Bone marrow (tissue), 2 donors: Measurements from ENCODE around the gene GARIN5B.

Experiments
- DNase-seq, 2 donors: peaks; one replicate each; lab custom pipeline; 2025; lab: John Stamatoyannopoulos, UW

The GARIN5B gene

DNA sequence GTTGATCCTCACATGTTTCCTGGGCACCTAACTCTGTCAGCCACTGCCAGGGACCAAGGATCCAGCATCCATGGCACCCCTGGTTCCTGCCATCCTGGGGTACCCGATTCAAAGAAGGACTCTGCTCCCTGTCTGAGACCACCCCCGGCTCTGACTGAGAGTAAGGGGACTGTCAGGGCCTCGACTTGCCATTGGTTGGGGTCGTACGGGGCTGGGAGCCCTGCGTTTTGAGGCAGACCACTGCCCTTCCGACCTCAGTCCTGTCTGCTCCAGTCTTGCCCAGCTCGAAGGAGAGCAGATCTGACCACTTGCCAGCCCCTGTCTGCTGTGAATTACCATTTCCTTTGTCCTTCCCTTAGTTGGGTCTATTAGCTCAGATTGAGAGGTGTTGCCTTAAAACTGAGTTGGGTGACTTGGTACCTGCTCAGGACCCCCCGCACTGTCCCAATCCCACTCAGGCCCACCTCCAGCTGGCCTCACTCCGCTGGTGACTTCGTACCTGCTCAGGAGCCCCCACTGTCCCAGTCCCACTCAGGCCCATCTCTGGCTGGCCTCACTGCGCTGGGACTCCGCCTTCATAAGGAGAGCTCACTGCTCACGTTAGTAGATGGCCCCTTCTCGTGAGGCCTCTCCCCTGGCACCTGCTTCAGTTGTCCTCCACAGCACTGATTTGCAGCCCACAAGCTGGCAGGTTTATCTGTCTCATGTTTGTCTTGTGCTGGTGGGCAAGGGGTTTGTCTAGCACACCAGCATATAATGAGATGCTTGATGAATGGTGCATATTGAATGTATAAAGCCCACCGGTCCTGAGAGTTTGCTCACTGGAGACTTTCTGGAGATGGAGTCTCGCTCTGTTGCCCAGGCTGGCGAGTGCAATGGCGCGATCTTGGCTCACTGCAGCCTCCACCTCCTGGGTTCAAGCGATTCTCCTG lies 26.6 kb upstream of the GARIN5B start:
- DNase-seq: no peak

GRCh38 chr19:55387736-55388497 lies 24.9 kb upstream of the GARIN5B start:
- no peak for DNase-seq

DNA sequence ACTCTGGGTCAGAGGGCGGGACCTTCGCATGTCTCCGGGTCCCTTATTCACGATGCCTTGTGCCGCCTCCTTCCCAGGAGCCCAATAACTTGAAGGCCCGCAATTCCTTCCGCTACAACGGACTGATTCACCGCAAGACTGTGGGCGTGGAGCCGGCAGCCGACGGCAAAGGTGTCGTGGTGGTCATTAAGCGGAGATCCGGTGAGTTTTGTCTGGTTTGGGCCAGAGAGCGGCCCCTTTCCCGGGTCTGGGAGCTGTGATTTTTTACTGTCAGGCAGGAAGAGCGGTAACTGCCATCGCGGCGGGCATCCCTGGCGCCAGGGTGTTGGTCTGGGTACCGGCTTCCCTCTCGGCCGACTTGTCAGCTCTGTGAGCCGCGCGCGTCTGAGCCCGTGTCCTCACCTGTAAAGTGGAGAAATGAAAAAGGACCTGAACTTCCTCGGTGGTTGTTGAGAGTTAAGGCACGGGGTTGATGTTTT lies 23.5 kb upstream of the GARIN5B start:
- DNase-seq: no peak

GRCh38 chr19:55385724-55386492 lies 22.8 kb upstream of the GARIN5B start, which contains the start of gene RPL28:
Gene RPL28, plus strand, starts transcription at chr19:55385932. Its CDS starts 426 bp downstream, at chr19:55386358.
- peak; percentile 94 to 97 for DNase-seq

DNA sequence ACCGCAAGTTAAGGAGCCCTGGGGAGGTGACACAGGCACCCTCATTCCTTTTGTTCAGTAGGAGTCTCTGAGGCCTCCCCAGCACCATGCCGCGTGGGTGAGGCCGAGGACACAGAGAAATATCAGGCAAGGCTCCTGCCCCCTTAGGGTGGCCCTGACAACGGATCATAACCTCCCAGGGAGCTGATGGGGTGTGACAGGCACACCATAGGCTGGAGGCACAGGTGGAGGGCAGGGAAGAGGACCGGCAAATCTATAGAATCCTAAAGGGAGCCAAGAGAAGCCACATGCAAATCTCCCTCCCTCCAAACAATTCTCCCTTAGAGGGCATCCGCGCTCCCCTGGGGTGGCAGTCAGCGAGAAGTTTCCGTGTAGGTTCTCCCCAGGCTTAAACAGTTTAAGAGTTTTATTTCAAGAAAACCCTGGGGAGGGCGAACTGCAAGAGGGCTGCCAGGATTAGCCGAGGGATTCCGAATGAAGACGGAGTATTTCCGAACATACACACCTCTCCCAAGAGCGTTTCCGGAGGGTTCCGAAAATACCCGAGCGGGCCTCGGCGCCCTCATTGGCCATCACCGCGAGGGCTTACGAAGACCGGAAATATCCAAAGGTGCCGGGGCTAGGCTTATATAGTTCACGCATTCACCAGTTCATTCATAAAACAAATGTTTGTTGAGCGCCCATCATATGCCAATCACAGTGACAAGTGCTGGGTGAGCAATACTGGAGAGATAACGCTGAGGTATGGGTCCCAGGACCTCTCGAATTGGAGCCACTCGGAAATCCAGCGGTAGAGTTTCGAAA lies 22.1 kb upstream of the GARIN5B start:
- DNase-seq: peak; percentile 93 to 97

DNA sequence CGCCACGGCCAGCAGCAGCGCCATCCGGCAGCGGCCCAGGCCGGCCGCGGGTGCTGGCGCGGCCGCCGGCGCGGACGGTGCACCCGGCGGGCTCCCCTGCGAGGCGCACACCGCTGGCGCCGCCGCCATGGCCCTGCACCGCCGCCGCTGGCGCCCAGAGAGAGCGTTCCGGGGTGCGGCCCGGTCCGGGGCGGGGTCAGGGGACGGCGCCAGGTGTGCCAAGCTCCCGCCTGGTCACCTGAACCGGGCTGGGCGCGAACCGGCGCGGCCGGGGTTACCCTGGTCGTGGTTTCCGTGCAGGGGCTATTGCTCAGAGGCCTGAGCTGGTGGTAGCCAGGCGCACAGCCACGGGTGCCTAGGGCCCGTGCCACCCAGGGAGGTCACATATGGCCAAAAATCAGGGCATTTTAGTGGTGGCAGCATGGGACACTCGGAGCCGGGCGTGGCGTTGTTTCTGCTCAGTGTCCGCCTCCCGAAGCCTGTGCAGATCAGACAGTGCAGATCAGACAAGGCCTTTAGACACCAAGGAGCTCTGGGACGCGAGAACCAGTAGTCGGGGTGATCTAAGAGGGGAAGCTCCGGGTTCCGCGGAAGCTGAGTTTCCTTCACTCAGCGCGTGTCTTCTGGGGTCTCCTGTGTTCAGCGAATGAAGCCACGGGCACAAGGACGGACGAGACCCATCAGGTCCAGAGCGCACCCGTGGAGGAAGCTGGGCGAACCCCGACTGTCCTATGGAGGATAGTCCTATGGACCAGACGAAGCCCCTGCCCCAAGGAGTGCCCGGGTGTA lies 21.3 kb upstream of the GARIN5B start, which contains the start of gene TMEM238:
TMEM238 (minus strand) TSS at position 162 of the 789 bp plus-strand sequence; CDS start at position 129, 33 bp downstream.
- peak in 1 of 2 donors; percentile 31 for DNase-seq

GRCh38 chr19:55383279-55384130 lies 20.4 kb upstream of the GARIN5B start:
- no peak for DNase-seq

GRCh38 chr19:55382522-55383054 lies 19.5 kb upstream of the GARIN5B start:
- DNase-seq: no peak

GRCh38 chr19:55382013-55382412 lies 19.0 kb upstream of the GARIN5B start:
- DNase-seq: no peak

DNA sequence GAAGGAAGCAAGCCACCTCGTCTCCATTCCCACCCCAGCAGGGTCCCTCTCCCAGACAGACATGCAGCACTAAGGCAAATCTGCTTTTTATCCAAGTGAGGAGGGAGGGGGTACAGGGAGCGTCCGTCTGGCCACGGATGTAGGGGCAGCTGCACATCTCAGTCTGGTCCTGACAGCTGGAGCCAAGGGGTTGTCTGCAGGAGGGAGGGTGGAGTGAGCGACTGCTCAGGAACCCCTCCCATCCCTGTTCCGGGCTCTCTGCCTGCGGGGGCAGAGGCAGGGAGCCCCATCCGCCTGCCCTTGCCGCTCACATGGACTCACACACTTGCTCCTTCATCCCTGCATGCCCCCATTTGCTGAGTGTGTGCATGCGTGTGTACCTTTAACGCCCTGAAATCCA lies 16.1 kb upstream of the GARIN5B start:
- DNase-seq: no peak

DNA sequence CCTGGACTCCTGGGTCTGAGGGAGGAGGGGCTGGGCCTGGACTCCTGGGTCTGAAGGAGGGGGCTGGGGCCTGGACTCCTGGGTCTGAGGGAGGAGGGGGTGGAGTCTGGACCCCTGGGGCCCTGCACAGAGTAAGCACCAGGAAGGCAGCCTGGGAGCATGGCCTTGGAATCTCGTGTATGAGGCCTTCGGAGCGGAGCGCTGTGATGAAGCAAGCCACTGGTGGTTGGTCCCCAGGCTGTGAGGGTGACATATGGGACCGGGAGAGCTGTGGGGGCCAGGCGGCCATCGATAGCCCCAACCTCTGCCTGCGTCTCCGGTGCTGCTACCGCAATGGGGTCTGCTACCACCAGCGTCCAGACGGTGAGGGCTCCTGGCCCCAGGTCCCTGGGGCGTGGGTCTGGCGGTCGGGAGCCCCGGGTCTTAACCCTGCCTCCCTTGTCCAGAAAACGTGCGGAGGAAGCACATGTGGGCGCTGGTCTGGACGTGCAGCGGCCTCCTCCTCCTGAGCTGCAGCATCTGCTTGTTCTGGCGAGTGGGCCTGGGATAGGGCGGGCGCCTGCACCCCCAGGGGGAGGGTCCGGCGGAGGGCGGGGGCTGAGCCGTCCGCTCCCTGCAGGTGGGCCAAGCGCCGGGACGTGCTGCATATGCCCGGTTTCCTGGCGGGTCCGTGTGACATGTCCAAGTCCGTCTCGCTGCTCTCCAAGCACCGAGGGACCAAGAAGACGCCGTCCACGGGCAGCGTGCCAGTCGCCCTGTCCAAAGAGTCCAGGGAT lies 14.5 kb upstream of the GARIN5B start:
- no peak for DNase-seq

DNA sequence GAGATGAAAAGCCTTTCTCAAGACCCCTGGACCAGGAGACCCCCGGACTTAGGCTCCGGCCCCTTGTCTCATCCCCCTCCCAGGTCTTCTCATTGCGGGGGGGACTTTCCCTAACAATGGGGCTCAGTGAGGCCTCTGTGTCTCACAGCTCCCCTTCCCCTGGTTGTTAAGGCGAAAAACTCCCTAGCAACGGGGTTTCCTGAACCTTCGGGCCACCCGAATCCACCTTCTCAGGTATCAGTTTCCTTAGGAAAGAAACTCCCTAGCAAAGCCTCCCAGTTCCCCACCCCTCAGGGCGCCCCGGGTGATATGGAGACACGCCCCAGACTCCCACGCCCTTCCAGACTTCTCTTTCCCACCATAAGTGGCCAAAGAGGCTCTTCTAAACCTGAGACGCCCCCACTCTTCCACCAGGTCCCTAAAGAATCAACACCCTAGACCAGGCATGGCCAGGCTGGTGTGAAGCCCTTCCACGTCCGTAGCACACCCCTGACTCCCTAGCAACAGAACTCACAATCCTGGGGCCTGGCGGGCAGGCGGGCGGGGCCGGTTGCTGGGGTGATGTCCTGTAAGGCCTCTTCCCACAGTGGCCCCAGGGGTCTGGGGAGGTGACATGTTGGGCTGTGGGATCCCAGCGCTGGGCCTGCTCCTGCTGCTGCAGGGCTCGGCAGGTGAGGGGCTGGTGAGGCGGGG lies 13.3 kb upstream of the GARIN5B start, which contains the start of gene TMEM190:
TMEM190 (plus strand) TSS at position 586 of the 693 bp plus-strand sequence; CDS start at position 614, 28 bp downstream.
- no peak for DNase-seq

GRCh38 chr19:55373993-55374757 lies 11.1 kb upstream of the GARIN5B start:
- DNase-seq: no peak

DNA sequence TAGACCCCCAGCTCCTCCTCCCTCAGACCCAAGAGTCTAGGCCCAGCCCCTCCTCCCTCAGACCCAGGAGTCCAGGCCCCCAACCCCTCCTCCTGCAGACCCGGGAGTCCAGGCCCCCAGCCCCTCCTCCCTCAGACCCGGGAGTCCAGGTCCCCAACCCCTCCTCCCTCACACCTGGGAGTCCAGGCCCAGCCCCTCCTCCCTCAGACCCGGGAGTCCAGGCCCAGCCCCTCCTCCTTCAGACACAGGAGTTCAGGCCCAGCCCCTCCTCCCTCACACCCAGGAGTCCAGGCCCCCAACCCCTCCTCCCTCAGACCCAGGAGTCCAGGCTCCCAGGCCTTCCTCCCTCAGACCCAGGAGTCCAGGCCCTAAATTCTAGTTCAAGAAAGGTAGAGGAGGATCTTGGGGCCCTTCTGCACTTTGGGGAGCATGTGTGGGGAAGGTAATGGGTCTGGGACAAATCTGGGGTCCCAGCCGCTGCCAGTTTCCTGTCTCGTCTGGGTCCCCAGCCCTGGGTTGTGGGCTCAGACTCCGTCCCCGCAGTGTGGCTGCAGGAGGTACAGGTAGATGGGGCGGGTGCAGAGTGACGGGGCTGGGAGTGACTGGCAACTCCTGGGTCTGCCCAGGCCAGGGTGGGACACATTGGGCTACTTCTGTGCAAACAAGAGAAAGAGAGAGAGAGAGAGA lies 10.4 kb upstream of the GARIN5B start:
- no peak for DNase-seq

DNA sequence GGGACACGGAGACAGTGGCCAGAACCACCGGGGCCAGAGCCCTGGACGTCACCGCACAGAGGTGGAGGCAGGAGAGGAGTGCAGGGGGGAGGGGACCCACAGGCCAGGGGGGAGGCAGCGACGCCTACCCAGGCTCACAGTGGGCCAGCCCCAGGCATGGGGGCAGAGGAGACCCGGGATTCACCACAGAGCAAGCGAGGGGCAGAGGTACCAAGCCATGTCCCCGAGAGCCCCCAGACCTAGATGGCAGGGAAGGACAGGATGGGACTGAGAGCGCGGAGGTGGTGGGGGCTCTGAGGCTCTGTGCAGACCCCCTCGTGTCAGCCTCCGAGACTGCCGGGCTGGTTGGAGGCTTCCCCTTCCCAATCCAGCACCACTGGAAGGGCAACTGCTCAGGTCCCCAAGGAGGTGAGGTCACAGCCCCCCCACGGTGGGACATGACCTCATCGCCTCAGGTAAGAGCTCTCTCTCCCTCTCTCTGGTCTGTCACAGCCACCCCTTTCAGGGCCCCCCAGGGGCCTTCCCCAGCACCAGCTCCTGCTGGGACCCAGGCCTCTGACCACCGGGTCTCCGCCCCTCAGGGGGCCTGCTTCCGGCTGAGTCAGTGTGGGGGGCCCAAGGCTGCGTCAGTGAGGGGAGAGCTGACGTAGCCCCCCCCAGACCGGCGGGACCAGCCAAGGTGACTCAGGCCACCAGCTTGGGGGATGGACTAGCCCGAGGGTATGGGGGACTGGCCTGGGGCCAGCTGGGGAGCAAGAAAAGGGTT lies 9.4 kb upstream of the GARIN5B start:
- DNase-seq: no peak
